Lung microvascular endothelial cell (primary cell): ENCODE measurements around the gene STAU1. TPM values are rescaled to one million over a fixed set of nuclear protein-coding genes. Genes with fewer than 3 reads are reported as not detected.
"Not testable (repeated sequence)": the region's sequence is repeated elsewhere in the genome, so short reads cannot be mapped to it uniquely, and the experiment has no call there.

Experiments used
- DNase-seq, 2 donors: peaks; one replicate each; pipeline versions ENCODE4 v3.0.0 to v3.0.0-alpha.2; 2010; ENCODE audit warnings: low read depth in 2 of 2
- total RNA-seq: library from RNA; depleted of rRNA; stranded (reverse); fragments of >200 nt; gene quantifications from 2 replicates; pipeline ENCODE4 v1.2.1, GENCODE V29; 2014

STAU1 gene
- total RNA-seq, 1 donor from 2014 or later, result 34.9 TPM

DNA sequence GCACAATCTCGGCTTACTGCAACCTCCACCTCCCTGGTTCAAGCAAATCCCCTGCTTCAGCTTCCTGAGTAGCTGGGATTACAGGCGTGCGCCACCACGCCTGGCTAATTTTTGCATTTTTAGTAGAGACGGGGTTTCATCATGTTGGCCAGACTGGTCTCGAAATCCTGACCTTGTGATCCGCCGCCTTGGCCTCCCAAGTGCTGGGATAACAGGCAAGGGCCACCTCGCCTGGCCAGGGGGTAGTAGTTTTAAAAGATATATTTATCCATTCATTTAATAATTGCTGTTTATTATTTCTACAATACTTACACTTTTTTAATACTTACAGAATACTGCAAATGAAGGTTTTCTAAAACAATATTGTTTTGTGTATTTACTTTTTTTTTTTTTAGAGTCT is 15.6 kb upstream of the STAU1 start:
- no peak for DNase-seq

DNA sequence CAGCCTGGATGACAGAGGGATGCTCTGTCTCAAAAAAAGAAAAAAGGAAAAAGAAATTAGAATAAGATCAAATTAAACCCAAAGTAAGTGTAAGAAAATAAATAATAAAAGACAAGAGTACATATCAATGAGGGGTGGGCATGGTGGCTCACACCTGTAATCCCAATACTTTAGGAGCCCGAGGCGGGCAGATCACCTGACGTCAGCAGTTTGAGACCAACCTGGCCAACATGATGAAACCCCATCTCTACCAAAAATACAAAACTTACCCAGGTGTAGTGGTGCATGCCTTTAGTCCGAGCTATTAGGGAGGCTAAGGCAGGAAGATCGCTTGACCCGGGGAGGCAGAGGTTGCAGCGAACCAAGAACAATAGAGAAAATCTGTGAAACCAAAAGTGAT is 14.9 kb upstream of the STAU1 start:
- no peak for DNase-seq

- no peak for DNase-seq
Observed at GRCh38 chr20:49199729-49200293, 11.7 kb upstream of the STAU1 start.

DNA sequence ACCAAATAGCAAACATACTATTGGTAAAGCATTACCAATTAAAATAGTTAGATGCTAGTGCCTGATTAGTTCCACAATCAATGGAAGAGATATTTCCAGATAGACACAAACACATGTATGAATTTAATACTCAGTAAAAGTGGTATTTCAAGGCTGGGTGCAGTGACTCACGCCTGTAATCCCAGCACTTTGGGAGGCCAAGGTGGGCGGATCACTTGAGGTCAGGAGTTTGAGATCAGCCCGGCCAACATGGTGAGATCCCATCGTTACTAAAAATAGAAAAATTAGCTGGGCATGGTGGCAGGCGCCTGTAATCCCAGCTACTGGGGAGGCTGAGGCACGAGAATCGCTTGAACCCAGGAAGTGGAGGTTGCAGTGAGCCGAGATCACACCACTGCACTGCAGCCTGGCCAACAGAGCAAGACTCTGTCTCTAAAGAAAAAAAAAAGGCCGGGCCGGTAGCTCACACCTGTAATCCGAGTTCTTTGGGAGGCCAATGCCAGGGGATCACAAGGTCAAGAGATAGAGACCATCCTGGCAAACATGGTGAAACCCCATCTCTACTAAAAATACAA is 4.9 kb upstream of the STAU1 start:
- not testable (repeated sequence) for DNase-seq

GRCh38 chr20:49187330-49187850 is 744 bp downstream of the STAU1 start:
- peak in 1 of 2 donors; percentile 36 for DNase-seq

DNA sequence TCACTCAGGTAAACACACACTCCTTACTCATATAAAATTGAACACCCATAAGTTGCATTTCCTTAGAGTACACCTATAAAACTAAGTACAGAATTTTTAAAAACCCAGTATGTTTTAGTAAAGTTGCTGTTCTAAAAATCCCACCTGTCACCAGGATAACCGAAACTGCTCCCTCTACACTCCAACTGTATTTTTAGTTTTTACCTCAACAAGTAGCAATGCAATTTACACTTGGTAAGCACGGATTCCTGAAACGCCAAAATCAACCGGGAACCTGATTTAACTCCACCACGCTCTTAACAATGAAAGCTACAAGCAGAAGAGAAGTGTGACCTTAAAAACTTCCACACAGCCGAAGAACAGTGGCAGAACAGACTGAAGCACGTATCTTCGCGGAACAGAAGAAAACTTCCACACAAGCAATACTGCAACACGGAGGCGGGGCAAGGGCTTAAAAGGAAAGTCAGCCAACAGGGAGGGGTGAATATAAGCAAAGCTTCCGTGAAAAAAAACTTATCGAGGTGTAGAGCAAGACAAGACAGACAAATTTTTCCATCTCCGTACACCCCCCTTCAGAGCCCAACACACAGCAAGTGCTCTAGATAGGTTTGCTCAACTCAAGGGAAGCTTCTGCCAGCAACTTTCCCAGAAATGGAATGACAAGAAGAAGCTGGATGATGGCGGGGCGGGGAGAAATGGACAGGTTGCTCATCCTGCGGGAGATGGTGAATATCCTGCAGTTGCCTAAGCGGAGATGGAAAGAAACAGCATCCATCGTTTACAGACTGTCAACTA is 1.4 kb downstream of the STAU1 start:
- peak; percentile 20 to 63 for DNase-seq

- DNase-seq, result no peak
Observed at GRCh38 chr20:49185071-49185761, 2.9 kb downstream of the STAU1 start.

DNA sequence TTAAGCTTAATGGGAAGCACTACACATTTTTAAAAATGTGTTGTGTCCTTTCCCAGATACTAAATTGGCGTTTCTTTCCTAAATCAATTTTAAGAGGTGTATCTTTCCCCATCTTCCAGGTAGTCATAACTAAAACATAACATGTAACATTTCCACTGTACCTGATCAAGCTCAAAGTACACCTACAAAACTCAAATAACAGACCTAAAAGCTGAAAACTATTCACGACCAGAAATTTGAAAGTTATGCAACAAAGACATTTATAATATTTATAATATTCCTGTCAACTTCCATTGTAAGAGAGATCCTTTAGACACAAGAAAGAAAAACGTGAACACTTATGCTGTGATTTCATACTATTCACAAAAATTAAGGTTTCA is 3.5 kb downstream of the STAU1 start:
- DNase-seq, result no peak

- DNase-seq, result not testable (repeated sequence)
Observed at GRCh38 chr20:49184084-49184501, 4.0 kb downstream of the STAU1 start.

DNA sequence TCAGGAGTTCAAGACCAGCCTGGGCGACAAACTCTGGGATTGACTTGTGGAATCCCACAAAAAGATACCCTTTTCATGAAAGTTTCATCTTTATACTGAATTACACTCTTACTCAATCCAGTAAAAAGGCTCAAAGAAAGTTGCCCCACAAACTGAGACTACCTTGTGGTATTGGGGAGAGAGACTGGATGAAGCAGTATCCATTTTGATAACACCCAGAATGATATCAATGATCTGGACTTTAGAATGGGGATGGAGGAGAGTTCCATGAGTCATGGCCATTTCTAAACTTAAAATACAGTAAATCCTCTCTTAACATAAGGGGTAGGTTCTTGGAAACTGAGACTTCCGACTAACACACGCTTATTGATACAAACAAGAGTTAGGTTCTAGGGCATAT is 4.7 kb downstream of the STAU1 start:
- no peak for DNase-seq

DNA sequence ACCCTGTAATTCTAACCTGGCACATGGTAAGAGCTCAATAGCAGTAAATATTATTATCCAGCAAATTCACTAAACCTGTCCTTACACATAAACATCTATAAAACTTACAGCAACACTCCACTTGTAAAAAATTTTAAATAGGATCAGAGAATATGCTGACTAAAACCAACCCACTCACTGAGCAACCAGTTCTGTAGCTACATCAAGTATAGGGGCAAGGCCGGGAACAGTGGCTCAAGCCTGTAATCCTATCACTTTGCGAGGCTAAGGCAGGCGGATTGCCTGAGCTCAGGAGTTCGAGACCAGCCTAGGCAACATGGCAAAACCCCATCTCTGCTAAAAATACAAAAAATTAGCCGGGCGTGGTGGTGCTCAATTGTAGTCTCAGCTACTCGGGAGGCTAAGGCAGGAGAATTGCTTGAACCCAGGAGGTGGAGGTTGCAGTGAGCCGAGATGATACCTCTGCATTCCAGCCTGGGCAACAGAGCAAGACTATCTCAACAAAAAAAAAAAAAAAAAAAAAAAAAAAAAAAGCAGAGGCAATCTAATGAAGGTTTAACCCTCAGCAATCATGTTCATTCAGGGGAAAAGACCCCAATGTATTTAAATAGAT is 6.8 kb downstream of the STAU1 start:
- DNase-seq, result no peak

DNA sequence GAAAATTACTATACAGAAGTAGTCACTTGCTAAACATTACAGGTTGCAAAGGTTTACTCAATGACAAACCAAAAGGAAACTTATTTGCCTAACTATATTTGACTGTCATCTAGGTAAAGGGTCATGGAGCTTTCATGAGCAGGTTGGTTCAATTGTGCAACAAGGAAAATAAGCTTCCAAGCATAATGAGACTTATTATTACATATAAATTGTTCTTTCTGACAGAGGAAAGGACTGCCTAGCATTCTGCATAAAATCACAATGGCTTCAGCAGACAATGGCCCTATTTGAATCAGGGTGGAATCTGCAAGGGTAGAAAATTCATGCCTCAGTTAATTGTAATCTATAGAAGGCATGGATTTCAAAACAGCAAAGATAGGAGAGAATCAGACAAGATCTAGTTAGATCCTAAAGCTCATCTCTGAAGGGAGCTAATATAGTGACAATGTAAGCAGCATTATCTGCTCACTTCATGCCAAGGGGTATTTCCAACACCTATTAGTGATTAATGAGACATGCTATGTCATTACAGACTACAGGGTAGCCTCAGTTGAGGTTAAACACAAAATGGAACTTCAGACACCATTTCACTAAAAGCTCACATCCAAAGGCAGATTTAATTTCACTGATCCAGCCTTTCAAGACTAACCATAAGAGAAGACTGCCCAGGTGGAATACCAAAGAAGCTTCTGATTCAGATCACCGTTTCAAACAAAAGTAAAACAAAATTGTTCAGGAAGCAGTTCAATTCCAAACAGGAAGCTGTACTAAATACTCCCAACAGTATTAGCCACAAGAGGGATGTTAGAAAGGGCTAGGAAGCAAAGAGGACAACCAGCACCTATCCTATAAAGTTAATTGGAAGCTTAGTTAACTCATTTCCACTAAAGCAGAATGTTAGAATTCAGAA is 8.5 kb downstream of the STAU1 start:
- DNase-seq, result peak; percentile 26 to 43

DNA sequence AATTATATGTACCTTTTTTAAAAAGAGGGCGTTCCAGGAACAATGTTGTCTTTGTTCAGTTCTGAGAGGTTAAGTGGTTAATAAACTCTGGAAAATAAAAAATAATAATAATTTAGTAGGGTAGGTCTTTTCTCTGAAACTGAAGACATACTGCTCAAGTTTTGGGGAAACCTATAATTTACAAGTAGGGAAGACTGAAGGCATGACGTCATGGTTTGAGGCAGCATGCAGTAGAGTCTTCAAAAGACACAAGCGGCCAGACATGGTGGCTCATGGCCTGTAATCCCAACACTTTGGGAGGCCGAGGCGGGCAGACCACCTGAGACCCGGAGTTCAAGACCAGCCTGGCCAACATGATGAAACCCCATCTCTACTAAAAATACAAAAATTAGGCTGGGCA is 14.0 kb downstream of the STAU1 start:
- DNase-seq, result no peak

GRCh38 chr20:49172413-49172812 is 15.7 kb downstream of the STAU1 start:
- no peak for DNase-seq

- DNase-seq, result peak in 1 of 2 donors; percentile 69
Observed at GRCh38 chr20:49171909-49172308, 16.2 kb downstream of the STAU1 start.

- no peak for DNase-seq
Observed at GRCh38 chr20:49170714-49171113, 17.4 kb downstream of the STAU1 start.

DNA sequence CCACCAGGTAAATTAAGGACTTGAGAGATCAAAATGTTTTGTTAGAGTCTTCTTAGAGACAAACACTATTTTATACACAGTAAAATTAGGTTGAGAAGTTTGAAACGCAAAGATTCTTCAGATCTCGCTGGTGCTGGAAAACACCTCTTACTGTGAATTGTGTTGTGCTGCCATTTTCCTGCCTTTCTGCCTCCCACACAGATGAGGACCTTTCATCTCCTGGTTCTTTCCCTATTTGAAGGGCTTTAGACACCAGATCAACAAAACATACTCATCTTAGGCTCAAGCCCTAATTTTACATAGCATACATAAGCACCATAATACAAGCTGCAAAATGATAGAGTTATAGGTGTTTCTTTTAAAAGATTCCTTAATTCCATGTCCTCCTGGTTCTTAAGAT is 18.6 kb downstream of the STAU1 start:
- no peak for DNase-seq

DNA sequence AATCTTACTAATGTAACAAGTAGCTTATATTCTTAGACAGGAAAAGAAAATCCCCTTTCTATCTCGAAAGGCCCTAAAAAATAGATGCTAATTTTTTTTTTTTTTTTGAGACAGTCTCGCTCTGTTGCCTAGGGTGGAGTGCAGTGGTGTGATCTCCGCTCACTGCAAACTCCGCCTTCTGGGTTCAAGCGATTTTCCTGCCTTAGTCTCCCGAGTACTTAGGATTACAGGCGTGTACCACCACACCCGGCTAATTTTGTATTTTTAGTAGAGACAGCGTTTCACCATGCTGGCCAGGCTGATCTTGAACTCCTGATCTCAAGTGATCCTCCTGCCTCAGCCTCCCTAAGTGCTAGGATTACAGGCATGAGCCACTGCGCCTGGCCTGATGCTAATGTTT is 19.3 kb downstream of the STAU1 start:
- not testable (repeated sequence) for DNase-seq

GRCh38 chr20:49167811-49168507 is 20.2 kb downstream of the STAU1 start:
- no peak for DNase-seq
